Activated naive CD4-positive, alpha-beta T cell treated with anti-CD3 and anti-CD28 coated beads, Interleukin-2, amount 10 ng/mL, durations not matched to agents 5 hours and 36 hours (primary cell): ENCODE results near the gene SOS1. TPM values are rescaled to one million over a fixed set of nuclear protein-coding genes. Genes with fewer than 3 reads are reported as not detected.

ENCODE experiments used
- total RNA-seq, 2 experiments: library from RNA; stranded (reverse); gene quantifications; one replicate each; pipeline ENCODE4 v1.2.3, GENCODE V29; 2021

Gene SOS1
- total RNA-seq: 100 to 1,000 TPM; 201 to 203 TPM

DNA sequence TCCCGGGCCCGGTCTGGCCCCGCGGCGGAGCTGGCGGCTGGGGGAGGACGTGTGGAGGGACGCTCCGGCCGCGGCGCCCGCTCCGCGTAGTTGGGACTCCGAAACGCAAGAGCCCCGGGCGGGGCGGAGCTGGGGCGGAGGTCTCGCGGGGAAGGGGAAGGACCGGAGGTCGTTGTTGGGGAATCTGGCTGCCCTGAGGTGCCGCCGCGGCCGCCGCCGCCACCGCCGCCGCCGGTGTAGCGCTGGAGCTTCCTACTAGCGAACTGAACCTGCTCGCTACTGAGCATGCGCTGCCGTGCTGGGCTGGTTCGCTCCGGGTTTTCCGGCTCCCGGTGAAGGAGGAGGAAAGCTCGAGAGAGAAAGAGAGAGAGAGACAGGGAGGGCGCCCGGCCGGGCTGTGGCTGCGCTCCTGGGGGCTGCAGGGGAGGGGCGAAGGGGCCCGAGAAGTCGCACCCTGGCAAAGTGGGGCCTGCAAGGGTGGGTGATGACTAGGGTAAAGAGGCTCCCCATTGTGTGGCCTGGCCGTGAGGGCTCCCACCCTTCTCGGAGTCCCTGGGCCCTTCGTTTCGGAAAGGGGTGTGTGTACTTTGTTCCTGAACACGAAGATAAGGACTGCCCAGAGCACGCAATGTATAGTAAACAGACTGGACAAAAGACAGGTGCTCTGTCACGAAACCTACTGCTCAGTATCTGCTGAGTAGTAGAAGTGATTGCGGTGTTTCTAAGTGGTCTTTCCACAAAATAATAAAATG is at the start of gene SOS1:
TSS of gene SOS1 (minus strand) at position 281 of the 752 bp plus-strand sequence. CDS start 629 bp downstream, outside the sequence.

Other genes with a start within 250 kb of the SOS1 start
- gene DHX57, start 245.1 kb downstream of the SOS1 start, total RNA-seq: 1 to 10 TPM; 8.8 to 9.3 TPM
- 1 to 10 TPM in 1 of 2 experiments, under 1 TPM in 1; 0.89 to 1.6 TPM for gene MORN2, start 245.1 kb downstream of the SOS1 start, total RNA-seq
- gene ARHGEF33, start 231.2 kb downstream of the SOS1 start, total RNA-seq: not detected
- under 1 TPM; 0.53 to 0.67 TPM for gene CDKL4, start 122.9 kb upstream of the SOS1 start, total RNA-seq